MCF 10A (cell line): Measurements from ENCODE around the gene NRARP. TPM values are rescaled to one million over a fixed set of nuclear protein-coding genes. Genes with fewer than 3 reads are reported as not detected.
"Not testable (repeated sequence)": the region's sequence is repeated elsewhere in the genome, so short reads cannot be mapped to it uniquely, and the experiment has no call there.

Experiments used
- BruUV-seq: library from RNA; stranded (reverse); fragments of 400-500 nt; replicated peaks from 2 replicates; lab custom pipeline; 2021; lab: Mats Ljungman, UMichigan
- CTCF ChIA-PET: fragments of 300-600 bp; sonication (Branson Sonifier 250); formaldehyde crosslinking; extraction: SDS; loops from one replicate; lab custom pipeline; 2021; ENCODE audit warnings: antibody characterized with exemption, inconsistent platforms; lab: Yijun Ruan, JAX
- POLR2A ChIA-PET: fragments of 300-600, 350-650 bp; sonication (Branson Sonifier 250); formaldehyde crosslinking; extraction: SDS; loops from one replicate; lab custom pipeline; 2020; ENCODE audit warnings: antibody characterized with exemption, inconsistent platforms; lab: Yijun Ruan, JAX
- DNase-seq: peaks from one replicate; pipeline ENCODE4 v3.0.0-alpha.2; 2018; ENCODE audit not compliant: unreplicated experiment
- H3K27ac Mint-ChIP-seq: one replicate; pipeline ENCODE4 v1.8.0; 2022; ENCODE audit warnings: mild to moderate bottlenecking, low read depth, mixed read lengths; ENCODE audit not compliant: unreplicated experiment
- H3K27me3 Mint-ChIP-seq: one replicate; pipeline ENCODE4 v1.8.0; 2022; ENCODE audit warnings: mixed read lengths; ENCODE audit not compliant: insufficient read depth, unreplicated experiment
- H3K36me3 Mint-ChIP-seq: one replicate; pipeline ENCODE4 v1.8.0; 2022; ENCODE audit warnings: mild to moderate bottlenecking, moderate library complexity, mixed read lengths; ENCODE audit not compliant: insufficient read depth, unreplicated experiment
- H3K4me1 Mint-ChIP-seq: one replicate; pipeline ENCODE4 v1.8.0; 2022; ENCODE audit warnings: mixed read lengths; ENCODE audit not compliant: insufficient read depth, unreplicated experiment
- H3K4me3 Mint-ChIP-seq: one replicate; pipeline ENCODE4 v1.8.0; 2022; ENCODE audit warnings: mild to moderate bottlenecking, moderate library complexity, mixed read lengths; ENCODE audit not compliant: unreplicated experiment
- H3K9me3 Mint-ChIP-seq: one replicate; pipeline ENCODE4 v1.8.0; 2022; ENCODE audit warnings: mixed read lengths; ENCODE audit not compliant: unreplicated experiment
- CTCF ChIP-seq: fragments of 200-600 bp; IDR thresholded peaks from one replicate; pipeline ENCODE4 v1.8.0; 2022; ENCODE audit warnings: antibody characterized with exemption, mild to moderate bottlenecking; ENCODE audit not compliant: unreplicated experiment
- intact Hi-C: fragments of 100-400 bp; cut with micrococcal nuclease; formaldehyde crosslinking; loops from 2 replicates; pipeline ENCODE4 v1.14.1; 2022
- total RNA-seq: library from RNA; stranded (reverse); gene quantifications from 2 replicates; pipeline ENCODE4 v1.2.3, GENCODE V29; 2022

Gene NRARP
- total RNA-seq, 1 experiment from 2014 or later: 1.4 TPM

DNA sequence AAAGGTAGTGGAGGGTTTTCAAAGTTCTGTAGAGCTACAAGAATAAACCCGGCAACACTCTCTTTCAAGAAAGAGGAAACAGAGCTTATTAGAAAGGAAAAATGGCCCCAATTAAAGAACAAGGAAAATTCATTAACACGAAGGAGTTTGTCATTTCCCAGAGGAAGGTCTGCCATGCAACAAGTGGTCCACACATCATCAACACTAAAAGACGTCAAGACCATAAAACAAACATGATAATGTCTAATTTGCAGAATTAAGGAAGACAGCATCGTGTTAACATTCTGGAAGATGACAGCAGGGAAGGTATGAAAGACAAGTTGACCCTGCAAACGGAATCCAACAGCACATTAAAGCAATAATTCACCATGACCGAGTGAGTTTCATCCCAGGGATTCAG is 28.6 kb upstream of the NRARP start:
- CTCF ChIA-PET: interaction anchor here (0.6 kb wide), 2 partner anchors 15 to 175 kb away, joined by 3 read pairs; no protein-coding TSS in a partner anchor
- intact Hi-C loops: no loop called here
- Mint-ChIP-seq H3K9me3 (no peaks in the 10 kb centered on the region), H3K4me3 (no peak overlapping the region), H3K36me3 (peaks cover 8% of the 10 kb centered on the region), H3K27ac (no peak overlapping the region), H3K4me1 (no peaks in the 10 kb centered on the region), H3K27me3 (no peaks in the 10 kb centered on the region)
- DNase-seq: no peak
- BruUV-seq: no TSS peak
- TF ChIP-seq CTCF: no peak
- POLR2A ChIA-PET: no interaction called here

- H3K27me3 Mint-ChIP-seq, intact Hi-C loops, POLR2A ChIA-PET, H3K4me1 Mint-ChIP-seq, H3K36me3 Mint-ChIP-seq, DNase-seq, H3K9me3 Mint-ChIP-seq, H3K4me3 Mint-ChIP-seq, BruUV-seq, H3K27ac Mint-ChIP-seq: not testable (repeated sequence)
- CTCF ChIA-PET: interaction anchor here (0.6 to 0.9 kb wide), 2 partner anchors 43 to 178 kb away, joined by 3 to 5 read pairs; no protein-coding TSS in a partner anchor
Measured at GRCh38 chr9:137329590-137329989, 27.5 kb upstream of the NRARP start.

DNA sequence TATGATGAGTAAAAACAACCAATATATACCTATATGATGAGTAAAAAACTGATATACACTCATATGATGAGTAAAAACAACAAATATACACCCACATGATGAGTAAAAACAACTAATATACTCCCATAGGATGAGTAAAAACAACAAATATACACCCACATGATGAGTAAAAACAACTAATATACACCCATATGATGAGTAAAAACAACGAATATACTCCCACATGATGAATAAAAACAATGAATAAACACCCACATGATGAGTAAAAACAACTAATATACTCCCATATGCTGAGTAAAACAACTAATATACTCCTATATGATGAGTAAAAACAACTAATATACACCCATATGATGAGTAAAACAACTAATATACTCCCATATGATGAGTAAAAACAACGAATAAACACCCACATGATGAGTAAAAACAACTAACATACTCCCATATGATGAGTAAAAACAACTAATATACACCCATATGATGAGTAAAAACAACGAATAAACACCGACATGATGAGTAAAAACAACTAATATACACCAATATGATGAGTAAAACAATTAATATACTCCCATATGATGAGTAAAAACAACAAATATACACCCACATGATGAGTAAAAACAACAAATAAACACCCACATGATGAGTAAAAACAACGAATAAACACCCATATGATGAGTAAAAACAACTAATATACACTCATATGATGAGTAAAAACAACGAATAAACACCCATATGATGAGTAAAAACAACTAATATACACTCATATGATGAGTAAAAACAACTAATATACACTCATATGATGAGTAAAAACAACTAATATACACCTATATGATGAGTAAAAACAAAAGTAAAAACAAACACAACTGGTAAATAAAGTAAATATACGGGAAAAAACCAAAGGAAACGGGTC is 25.8 kb upstream of the NRARP start:
- H3K27ac Mint-ChIP-seq, H3K9me3 Mint-ChIP-seq, intact Hi-C loops, CTCF ChIA-PET, H3K36me3 Mint-ChIP-seq, DNase-seq, POLR2A ChIA-PET, H3K4me3 Mint-ChIP-seq, H3K4me1 Mint-ChIP-seq, H3K27me3 Mint-ChIP-seq, BruUV-seq: not testable (repeated sequence)

DNA sequence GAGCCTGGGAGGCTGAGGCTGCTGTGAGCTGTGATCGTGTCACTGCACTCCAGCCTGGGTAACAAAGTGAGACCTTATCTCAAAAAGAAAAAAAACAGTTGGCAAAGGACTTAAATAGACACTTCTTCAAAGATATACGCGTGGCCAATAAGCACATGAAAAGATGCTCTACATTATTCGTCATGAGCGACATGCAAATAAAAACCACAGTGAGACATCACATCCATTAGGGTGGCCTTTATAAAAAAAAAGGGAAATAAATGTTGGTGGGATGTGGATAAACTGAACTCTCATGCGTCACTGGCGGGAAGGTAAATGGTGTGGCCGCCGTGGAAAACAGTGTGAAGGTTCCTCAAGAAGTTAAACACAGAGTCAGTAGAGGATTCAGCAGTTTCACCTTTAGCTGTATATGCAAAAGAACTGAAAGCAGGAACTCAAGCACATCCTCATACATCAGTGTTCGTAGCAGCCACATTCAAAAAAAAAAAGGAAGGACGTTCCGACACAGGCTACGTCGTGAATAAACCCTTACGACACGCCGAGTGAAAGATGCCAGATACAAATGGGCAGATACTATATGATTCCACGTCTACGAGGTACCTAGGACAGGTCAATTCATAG is 24.5 kb upstream of the NRARP start:
- Mint-ChIP-seq H3K36me3 (peaks cover 8% of the 10 kb centered on the region), H3K27me3 (no peaks in the 10 kb centered on the region), H3K4me3 (no peak overlapping the region), H3K27ac (no peak overlapping the region), H3K4me1 (no peaks in the 10 kb centered on the region), H3K9me3 (no peaks in the 10 kb centered on the region)
- ChIA-PET POLR2A (no interaction called here), CTCF (no interaction called here)
- intact Hi-C loops: no loop called here
- no TSS peak for BruUV-seq
- DNase-seq: no peak
- no peak for TF ChIP-seq CTCF

DNA sequence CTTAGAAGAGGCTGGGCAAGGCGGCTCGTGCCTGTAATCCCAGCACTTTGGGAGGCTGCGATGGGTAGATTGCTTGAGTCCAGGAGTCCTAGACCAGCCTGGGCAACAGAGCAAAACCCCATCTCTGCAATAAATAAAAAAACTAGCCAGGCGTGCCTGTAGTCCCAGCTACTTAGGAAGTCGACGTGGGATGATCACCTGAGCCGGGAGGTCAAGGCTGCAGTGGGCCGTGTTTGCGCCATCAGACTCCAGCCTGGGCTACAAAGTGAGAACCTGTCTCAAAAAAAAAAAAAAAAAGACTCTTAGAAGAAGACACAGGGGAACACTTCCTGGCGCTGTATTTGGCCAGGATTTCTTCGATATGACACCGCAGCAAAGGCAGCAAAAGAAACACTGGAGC is 23.7 kb upstream of the NRARP start:
- no TSS peak for BruUV-seq
- CTCF ChIA-PET: no interaction called here
- intact Hi-C loops: no loop called here
- no peak overlapping the region for H3K27ac Mint-ChIP-seq
- H3K27me3 Mint-ChIP-seq: no peaks in the 10 kb centered on the region
- no peaks in the 10 kb centered on the region for H3K4me1 Mint-ChIP-seq
- TF ChIP-seq CTCF: no peak
- no peak overlapping the region for H3K4me3 Mint-ChIP-seq
- no peaks in the 10 kb centered on the region for H3K9me3 Mint-ChIP-seq
- DNase-seq: no peak
- POLR2A ChIA-PET: interaction anchor here (0.6 kb wide), 1 partner anchor 97 kb away, joined by 3 read pairs; the partner anchor contains the start of genes EXD3 and NOXA1
- peaks cover 8% of the 10 kb centered on the region for H3K36me3 Mint-ChIP-seq
